Loucy (cell line): ENCODE data around the gene ARMC10.

Source experiments
- EZH2phosphoT487 ChIP-seq: fragments of 200-600 bp; IDR thresholded peaks from 2 replicates; pipeline ENCODE4 v1.6.1; 2018; ENCODE audit warnings: antibody characterized with exemption, mild to moderate bottlenecking, moderate library complexity, borderline replicate concordance
- TF ChIP-seq, protein P1 (sequence below): fragments of 200-600 bp; sonication (generic); conservative IDR thresholded peaks from 2 replicates; pipeline ENCODE4 v1.5.1; 2014; ENCODE audit warnings: mild to moderate bottlenecking, antibody characterized with exemption, low read length

DNA sequence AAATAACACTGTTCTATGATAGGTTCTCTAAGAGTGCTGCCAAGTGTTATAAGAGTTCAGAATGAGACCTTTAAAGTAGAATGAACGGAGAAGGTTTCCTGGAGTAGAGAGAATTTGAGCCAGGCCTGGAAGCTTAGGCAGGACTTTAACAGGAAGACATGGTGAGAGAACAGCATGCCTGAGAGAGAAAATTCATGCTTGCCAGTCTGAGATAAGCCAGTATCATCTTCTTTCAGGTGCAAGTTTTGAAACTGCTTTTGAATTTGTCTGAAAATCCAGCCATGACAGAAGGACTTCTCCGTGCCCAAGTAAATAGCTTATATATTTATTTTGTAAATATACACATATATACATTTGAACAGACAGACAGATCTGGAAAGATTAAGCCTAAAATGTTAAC is 22.1 kb downstream of the ARMC10 start:
- TF ChIP-seq, protein P1, sequence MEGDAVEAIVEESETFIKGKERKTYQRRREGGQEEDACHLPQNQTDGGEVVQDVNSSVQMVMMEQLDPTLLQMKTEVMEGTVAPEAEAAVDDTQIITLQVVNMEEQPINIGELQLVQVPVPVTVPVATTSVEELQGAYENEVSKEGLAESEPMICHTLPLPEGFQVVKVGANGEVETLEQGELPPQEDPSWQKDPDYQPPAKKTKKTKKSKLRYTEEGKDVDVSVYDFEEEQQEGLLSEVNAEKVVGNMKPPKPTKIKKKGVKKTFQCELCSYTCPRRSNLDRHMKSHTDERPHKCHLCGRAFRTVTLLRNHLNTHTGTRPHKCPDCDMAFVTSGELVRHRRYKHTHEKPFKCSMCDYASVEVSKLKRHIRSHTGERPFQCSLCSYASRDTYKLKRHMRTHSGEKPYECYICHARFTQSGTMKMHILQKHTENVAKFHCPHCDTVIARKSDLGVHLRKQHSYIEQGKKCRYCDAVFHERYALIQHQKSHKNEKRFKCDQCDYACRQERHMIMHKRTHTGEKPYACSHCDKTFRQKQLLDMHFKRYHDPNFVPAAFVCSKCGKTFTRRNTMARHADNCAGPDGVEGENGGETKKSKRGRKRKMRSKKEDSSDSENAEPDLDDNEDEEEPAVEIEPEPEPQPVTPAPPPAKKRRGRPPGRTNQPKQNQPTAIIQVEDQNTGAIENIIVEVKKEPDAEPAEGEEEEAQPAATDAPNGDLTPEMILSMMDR, result no peak
- no peak for TF ChIP-seq EZH2phosphoT487
